HG03460 (cell line): Measurements from ENCODE around the gene NTN4.
"Not testable (repeated sequence)": the region's sequence is repeated elsewhere in the genome, so short reads cannot be mapped to it uniquely, and the experiment has no call there.

Experiments used
- ATAC-seq: cut with Tn5 transposase; IDR thresholded peaks from one replicate; pipeline ENCODE4 v1.9.1; 2021; ENCODE audit not compliant: unreplicated experiment

The NTN4 gene

DNA sequence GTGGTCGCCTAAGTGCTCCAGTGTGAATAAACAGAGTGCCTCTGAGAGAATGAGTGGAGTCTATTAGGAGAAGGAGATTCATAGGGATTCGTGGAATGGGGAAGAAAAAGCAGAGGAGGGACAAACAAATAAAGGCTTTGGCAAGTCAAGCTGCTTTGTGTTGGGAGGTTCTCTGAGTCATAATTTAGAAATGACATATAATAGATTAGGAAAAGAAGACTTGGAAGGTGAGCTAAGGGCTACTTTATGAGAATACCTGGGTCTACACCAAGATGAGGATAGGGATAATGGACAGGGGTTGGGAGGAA lies 6.4 kb upstream of the NTN4 start:
- ATAC-seq = no peak

DNA sequence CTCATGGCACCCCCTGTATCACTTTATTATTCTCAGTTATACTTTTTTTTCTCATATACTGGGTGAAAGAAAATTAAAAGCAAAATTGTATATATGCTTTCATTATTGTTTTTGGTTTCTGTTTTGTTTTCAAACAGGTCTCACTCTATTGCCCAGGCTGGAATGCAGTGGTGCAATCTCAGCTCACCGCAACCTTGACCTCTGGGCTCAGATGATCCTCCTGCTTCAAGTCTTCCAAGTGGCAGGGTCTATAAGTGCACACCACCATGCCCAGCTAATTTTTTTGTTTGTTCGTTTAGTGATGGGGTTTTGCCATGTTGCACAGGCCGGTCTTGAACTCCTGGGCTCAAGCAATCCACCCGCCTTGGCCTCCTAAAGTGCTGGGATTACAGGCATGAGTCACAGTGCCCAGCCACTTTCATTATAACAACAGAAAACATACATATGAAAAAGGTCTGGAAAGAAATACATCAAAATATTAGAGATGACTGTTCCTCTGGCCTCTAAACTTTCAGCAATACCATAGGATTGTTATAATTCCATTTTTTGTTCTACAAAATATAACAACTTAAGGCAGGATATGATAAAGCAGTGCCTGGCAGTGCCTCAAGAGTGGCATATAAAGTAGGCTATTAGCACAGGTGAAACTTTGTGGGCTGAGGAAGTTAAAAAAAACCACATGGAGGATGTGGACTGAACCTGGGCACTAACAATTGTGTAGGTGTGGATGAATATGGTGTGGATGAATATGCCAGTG lies 5.8 kb upstream of the NTN4 start:
- no peak for ATAC-seq

DNA sequence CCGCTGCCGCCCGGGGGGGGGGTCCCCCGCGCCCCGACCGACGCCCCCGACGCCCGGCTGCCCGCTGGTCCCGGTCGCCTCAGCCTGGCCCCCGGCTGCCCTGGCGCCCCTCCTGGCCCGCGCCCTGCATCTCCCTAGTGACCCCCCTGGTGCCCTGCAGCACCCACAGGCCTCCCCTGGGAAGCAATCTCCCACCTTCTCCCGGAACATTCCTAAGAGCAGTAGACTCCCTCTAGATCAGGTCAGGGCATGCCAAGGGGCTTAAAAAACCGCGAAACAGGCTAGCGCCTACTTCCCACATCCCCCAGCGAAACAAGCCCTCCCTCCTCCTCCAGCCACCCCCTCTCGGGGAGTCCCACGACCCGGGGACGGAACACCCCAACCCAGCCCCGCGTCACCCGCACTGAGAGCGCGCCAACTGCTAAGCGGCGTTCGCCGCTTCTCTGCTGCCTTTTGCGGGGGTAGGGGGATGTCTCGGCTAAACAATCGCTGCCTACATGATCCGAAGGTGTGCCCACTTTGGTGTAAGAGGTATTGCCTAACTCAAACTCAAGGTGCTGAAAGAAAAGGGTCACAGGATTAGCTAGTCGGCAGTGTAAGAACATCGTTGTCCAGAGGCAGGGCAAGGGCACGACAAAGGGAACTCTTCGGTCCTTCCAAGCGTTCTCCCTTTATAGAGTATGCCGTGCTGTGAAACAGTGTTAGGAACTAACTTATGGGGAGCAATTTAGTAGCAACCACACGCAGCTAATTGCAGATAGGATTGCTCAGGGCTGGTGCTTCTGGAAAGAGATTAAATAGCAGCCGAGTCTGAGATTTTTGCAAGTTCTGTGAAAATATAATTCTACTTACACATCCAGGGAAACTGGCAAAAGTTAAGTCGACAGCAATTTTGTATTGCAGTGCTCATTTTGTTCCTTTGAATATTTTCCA lies 619 bp upstream of the NTN4 start:
- ATAC-seq = no peak

DNA sequence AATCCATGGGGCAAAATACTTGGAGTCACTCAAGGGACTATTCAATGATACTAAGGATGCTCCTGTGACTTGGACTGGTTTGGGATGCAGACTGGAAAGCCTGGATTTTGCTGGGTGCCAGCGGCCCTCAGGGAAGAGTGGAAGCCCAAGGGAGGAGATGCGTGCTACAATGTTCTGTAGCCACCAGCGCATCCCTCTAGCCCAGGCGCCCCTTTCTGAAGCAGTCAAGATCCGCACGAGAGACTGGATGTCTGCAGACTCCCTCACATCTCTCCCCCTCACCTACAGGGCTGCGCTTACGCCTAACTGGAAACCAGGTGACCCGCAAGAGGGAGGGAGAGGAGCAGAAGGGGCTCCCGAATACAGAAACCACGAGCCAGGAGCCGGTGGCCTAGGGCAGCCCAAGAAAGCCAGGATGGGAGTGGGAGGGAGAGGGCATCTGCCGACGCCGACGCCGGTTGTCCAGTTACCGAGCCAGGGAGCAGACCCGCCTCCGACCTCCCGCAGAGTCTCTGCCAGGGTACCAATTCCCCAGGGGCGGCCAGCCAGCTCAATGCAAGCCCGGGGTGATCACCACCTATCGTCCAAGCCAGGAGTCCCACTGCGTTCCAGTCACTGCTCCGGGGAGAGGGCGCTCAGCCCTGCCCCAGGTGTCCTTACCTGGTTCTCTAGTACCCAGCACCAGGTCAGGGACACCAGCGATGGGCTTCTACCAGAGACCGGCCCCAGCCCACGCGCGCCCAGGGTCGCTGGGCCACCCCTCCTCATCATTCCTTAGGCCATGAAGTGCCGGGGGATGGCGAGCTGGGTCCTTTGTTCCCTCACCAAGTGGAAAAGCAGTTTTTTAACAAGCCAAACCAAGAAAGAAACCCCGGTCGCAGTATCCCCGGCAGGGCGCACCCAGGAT lies 1.2 kb downstream of the NTN4 start:
- no peak for ATAC-seq

DNA sequence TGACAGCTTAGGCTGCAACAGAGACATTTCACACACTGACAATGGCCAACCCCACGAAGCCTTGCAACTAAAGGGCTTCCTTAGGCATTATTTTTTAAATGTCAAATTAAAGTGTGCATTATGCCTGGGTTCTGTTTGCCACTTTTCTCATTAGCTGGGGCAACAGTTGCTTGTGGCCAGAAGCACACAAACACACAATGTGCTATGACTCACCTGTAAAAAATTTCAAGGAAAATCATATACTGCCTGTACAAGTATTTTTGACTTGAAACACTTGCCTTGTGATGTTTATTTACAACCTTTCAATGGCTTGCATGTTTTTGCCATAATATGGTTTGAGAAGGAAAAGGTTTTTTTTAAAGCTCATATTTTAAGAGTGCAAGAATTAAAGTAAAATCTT lies 1.9 kb downstream of the NTN4 start:
- no peak for ATAC-seq

DNA sequence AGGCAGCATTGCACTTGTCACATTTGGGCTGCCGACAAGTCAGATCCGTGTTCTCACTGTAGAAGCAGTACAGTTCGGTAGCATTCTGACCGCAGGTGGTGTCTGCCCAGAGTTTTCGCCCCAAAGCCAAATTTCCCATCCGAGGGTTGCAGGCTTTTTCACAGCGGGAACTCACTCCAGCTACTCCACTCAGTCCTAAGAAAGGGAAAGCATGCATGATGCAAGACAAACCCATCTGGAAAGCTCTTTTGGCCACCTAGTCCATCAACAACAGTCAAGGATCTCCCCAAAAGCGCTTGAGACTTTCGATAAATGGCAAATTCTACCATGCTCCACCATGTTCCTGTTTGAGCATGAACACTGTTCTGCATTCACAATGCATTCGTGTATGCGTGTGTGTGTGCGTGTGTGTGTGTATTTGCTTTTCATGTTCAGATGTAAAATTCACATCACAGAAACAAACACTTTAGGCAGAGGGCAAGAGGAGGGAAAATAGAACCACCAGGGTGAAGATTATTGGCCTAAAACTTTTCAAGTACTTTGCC lies 3.2 kb downstream of the NTN4 start:
- no peak for ATAC-seq

DNA sequence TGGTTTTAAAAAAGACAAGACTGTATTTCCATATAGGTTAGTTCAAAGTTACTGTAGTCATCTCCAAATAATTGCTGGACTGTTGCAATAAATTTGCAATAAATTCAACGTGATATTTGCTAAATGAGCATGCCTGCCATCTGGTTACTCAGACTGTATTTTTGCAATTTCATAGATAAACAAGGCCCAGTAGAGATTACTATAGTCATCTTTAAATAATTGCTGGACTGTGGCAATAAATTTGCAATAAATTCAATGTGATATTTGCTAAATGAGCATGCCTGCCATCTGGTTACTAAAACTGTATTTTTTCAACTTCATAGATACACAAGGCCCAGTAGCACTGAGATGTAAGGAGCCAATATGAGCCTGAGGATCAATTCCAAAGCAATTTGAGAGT lies 5.6 kb downstream of the NTN4 start:
- ATAC-seq = no peak

DNA sequence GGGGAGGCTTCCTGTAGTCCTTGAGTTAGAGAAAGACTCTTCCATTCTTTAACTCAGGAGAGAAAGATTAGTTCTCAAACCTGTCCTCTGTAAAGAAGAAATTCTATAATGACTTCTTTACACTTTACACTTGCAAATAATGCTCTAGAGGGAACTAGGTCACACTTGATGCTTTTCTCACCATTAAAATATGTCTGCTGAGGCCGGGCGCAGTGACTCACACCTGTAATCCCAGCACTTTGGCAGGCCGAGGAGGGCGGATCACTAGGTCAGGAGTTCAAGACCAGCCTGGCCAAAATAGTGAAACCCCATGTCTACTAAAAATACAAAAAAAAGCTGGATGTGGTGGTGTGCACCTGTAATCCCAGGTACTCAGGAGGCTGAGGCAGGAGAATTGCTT lies 6.3 kb downstream of the NTN4 start:
- no peak for ATAC-seq

DNA sequence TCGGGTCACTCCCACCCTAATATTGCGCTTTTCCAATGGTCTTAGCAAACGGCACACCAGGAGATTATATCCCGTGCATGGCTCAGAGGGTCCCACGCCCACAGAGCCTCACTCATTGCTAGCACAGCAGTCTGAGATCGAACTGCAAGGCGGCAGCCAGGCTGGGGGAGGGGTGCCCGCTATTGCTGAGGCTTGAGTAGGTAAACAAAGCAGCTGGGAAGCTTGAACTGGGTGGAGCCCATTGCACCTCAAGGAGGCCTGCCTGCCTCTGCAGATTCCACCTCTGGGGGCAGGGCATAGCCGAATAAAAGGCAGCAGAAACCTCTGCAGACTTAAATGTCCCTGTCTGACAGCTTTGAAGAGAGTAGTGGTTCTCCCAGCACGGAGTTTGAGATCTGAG lies 15.1 kb downstream of the NTN4 start:
- not testable (repeated sequence) for ATAC-seq

DNA sequence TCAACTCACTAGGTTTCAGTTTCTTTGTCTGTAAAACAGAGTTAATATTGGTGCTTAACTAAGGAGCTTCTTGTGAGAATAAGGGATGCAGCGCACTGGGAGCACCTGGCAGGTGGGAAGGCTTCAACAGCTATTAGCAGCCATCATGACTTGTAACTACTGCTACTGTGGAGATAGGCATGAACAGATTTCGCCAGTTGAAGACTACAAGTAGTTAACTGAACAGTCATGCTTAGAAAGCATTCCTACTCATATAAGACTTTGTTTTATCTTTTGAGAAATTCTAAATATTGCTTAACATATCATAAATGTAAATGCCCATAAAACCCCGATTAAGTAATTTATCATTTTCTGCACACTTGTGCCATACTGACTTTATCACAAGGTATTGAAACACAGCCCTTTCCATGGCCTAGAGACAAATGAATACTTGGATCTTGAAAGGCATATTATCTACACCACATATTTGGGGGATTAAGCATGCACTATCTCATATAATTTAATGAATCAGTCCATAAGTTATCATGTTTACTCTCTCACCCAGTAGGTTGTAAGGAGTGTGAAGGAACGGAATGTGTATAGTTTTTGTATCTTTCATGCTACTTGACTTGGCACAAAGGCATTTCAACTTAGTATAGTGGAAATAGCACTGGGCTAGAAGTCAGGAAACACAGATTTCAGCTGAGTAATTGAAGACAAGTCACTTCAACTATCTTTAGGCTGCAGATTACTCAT lies 16.1 kb downstream of the NTN4 start:
- no peak for ATAC-seq

DNA sequence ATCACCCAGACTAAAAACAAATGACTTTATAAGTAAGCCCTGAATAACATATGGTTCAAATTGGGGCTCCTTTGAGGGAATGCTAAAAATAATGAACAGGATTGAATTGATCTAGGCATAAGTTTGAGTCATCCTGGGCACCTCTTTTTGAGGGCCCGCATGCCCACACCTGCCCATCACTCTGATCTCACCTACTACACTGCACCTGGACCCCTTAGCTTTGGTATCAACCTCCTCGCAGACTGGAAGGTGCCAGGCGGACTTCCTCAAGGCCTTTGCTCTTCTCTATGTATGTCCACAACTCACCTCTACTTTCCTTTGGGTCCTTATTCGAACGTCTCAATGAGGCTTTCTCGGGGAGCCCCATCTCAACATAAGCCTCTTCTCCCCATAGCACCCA lies 17.2 kb downstream of the NTN4 start:
- no peak for ATAC-seq

DNA sequence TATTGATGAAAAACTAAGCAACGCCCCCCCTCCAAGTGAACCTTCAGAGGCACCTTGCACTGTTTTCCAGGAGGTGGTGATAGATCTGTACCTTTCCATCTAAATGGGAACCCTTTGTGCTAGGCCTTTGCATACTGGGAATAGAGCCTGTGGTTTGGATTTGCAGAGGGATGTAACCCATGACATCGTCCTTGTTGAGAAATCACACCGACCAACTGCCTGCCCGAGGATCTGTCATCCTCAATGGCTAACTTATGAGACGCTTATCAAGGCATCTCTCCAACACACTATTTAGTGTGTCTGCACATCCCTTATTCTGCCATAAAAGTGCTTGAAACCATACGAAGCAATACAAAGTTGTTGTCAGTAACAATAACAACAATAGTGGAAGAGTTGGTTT lies 22.9 kb downstream of the NTN4 start:
- ATAC-seq = no peak

DNA sequence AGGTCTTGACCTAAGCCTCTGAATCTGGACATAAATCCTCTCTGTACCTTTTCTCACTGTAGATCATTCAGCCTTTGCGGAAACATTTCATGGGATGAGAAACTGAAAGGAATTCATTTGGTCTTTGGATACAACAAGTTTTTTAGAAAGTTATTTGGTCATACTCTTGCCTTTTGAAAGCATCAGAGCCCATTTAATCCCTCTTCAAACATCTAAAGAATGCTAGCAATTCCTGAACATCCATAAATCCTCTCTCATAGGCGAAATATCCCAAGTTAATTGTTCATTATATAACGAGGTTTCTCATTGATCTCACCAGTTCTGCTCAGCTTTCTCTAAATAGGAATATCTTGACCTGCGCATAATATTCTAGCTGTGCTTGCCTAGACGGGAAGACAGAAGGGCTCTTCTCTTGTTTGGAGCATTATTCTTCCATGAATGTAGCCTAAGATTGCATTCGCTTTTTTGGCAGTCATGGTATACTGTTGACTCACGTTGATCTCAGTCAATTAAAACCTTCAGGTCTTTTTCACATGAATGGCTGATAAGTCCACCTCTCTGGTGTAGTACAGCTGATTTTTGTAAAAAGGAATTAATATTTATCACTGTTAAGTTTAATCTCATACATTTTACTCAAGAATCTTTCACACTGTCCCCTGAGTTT lies 24.1 kb downstream of the NTN4 start:
- ATAC-seq = no peak

DNA sequence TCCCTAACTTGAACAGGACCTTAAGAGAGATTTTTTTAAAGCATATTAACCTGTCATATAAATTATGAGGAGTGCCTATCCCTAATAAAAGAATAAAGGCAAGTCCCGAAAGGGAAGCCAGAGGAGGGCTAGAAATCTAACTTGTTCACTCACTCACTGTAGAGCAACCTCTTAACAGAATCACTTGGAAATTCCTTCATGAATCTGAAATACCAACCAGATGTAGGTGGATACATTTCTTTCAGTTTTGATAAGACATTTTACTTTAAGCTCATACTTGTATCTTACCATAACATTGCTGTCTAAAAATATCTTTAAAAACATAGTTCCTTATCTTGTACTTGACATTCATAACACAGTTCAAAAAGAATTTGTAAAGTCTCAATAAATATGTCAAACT lies 25.7 kb downstream of the NTN4 start:
- ATAC-seq = no peak

DNA sequence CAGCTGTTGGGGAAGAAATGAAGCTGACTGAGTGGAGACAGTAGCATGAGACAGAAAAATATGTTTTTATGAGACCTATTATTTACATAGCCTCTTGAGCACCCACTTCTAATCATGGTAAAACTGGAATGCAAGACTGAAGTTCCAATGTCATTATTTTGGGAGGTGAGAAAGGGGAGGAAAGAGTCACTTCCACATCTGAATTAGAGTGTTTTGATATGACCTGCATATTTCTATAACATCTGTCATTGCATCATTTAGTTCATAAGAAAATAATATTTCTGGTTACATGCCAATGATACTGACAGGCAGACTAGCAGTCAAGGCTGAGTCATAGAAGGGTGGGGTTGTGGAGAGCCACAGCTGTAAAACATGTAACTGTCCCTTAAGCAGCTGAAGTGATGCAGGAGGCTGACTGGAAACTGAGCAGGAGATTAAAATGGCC lies 26.7 kb downstream of the NTN4 start:
- ATAC-seq = no peak

DNA sequence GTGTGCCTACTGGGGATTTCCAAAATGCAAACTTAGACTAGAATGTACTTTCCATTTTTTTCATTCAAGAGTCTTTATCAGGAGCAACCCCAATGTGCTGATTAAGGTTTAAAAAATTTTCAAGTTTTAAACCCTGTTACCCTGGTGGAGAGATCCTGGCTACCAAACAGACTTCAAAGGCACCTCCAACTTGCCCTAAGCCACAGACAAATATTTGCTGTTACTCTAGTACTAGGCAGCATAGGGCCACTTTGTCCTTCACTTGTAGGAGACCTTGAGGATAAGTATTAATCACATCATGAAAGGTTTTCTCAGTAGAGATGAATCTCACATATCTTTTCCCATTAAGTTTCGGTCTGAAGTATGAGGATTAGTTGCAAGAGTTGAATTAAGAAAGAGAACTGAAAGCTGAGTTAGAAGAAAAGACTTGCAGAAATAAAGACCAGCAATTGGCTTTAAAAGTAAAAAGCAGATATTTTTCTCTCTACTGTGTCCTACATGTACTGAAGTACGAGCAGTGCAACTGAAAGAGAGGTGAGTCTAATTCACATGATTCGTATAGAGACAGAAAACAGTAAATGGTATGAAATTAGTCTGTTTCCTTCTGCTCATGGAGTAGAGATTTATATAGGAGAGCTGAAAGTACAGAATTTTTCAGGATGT lies 28.3 kb downstream of the NTN4 start:
- ATAC-seq = no peak

DNA sequence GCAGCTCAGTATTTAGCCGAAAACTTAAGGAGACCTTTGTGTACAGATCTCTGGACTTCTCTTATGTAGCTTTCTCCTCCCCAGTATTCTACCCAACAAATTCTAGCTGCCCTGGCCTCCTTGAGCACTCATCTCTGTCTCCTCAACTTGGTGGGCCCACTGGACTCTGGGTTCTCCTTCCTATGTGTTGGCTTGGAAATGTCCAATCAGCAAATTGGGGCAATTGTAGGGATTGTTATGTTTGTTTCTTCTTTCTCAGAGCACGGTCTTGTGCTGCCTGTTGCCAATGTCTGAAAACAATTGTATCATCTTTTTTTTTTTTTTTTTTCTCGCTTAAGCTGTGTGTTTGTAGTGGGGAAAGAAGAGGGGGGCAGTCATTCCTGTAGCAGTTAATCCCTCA lies 30.2 kb downstream of the NTN4 start:
- ATAC-seq = no peak

DNA sequence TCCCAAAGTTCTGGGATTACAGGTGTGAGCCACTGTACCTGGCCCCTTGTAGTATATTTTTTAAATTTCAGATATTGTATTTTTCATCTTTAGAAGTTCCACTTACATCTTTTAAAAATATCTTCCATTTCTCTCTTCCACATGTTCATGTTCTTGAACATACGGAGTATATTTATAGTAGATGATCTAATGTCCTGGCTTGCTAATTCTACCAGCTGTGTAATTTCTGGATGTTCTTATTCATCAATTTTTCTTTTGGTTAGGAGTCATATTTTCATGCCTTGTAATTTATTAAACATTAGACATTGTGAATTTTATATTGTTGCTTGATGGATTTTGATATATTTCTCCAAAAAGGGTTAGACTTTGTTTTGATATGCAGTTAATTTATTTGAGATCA lies 30.8 kb downstream of the NTN4 start:
- no peak for ATAC-seq

DNA sequence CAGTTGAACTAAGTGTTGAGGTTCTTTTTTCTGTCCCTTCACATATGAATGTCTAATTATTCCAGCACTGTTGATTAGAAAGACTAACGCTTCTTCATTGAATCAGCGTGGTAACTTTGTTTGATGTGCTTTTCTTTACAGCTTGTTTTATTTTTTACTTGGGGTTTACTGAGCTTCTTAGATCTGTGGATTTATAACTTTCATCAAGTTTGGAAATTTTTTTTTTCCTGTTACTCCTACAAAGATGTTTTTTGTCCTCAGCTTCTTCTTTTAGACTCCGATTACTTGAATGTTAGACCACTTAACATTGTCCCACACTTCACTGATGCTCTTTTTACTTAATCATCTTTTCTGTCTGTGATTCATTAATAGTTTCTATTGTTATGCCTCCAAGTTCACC lies 31.5 kb downstream of the NTN4 start:
- no peak for ATAC-seq
